Large intestine (tissue), 3 donors: ENCODE data around the gene FHOD1. TPM values are rescaled to one million over a fixed set of nuclear protein-coding genes. Genes with fewer than 3 reads are reported as not detected.

Source experiments
- DNase-seq, 2 donors: peaks; one replicate each; pipeline versions ENCODE4 v3.0.0 to v3.0.0-alpha.2; 2013
- H3K27ac ChIP-seq: one replicate; pipeline ENCODE4 v1.5.1; 2013; ENCODE audit warnings: low read length
- H3K27me3 ChIP-seq: 2 replicates; pipeline ENCODE4 v1.6.1; 2013; ENCODE audit warnings: low read length; ENCODE audit not compliant: control insufficient read depth, insufficient read depth
- H3K36me3 ChIP-seq: 2 replicates; pipeline ENCODE4 v1.6.1; 2013; ENCODE audit warnings: low read length; ENCODE audit not compliant: control insufficient read depth, insufficient read depth
- H3K4me1 ChIP-seq: one replicate; pipeline ENCODE4 v1.6.1; 2013; ENCODE audit warnings: low read length; ENCODE audit not compliant: control insufficient read depth, insufficient read depth
- H3K4me3 ChIP-seq: one replicate; pipeline ENCODE4 v1.5.1; 2013; ENCODE audit warnings: low read length
- H3K9me3 ChIP-seq: one replicate; pipeline ENCODE4 v1.6.1; 2013; ENCODE audit warnings: mild to moderate bottlenecking, low read depth, low read length, moderate library complexity; ENCODE audit not compliant: control insufficient read depth
- WGBS: methylation state at CpG from one replicate; pipeline ENCODE4 v1.1.5; 2013; ENCODE audit warnings: low lambda C conversion rate; ENCODE audit not compliant: insufficient coverage; 5-methylcytosine and 5-hydroxymethylcytosine counted together
- polyA plus RNA-seq: library from polyadenylated mRNA; unstranded; fragments of 120-200 nt; gene quantifications from one replicate; pipeline ENCODE4 v1.2.1, GENCODE V29; 2013

The FHOD1 gene
- polyA plus RNA-seq, 1 donor, result 13.8 TPM

- Histone ChIP-seq H3K36me3 (no peaks in the 10 kb centered on the region), H3K27ac (no peak overlapping the region), H3K4me3 (peak overlapping the region; percentile 31), H3K27me3 (peaks cover 35% of the 10 kb centered on the region), H3K9me3 (no peaks in the 10 kb centered on the region), H3K4me1 (peaks cover 23% of the 10 kb centered on the region)
- no peak for DNase-seq
- 0% methylated on average over 1 of the region's 22 CpGs for WGBS
Measured at GRCh38 chr16:67249178-67250044, 2.1 kb upstream of the FHOD1 start.

- peaks cover 35% of the 10 kb centered on the region for H3K27me3 ChIP-seq
Measured at GRCh38 chr16:67248401-67249177, 1.3 kb upstream of the FHOD1 start, which contains the start of gene SLC9A5. SLC9A5 (plus strand) TSS chr16:67248979; CDS start chr16:67249015, 36 bp downstream.

GRCh38 chr16:67248073-67248400 is 756 bp upstream of the FHOD1 start:
- H3K9me3 ChIP-seq, result no peaks in the 10 kb centered on the region
- no peak overlapping the region for H3K27ac ChIP-seq
- H3K27me3 ChIP-seq, result peaks cover 35% of the 10 kb centered on the region
- H3K4me3 ChIP-seq, result peak overlapping the region; percentile 81
- H3K36me3 ChIP-seq, result no peaks in the 10 kb centered on the region
- no peak for DNase-seq
- no CpG with 5 or more reads among the region's 7 CpGs for WGBS
- peaks cover 23% of the 10 kb centered on the region for H3K4me1 ChIP-seq

More at GRCh38 chr16:67248401-67249177, 1.3 kb upstream of the FHOD1 start, which contains the start of gene SLC9A5:
- Histone ChIP-seq H3K27ac (no peak within 1 kb of the TSS), H3K9me3 (no peaks in the 10 kb centered on the region), H3K4me1 (peaks cover 23% of the 10 kb centered on the region), H3K4me3 (peak within 1 kb of the TSS; percentile 81), H3K36me3 (no peaks in the 10 kb centered on the region)
- no CpG with 5 or more reads among the region's 75 CpGs for WGBS
- DNase-seq, result peak in 1 of 2 donors; percentile 47

GRCh38 chr16:67246756-67247191 is 507 bp downstream of the FHOD1 start:
- DNase-seq, result peak in 1 of 2 donors; percentile 61
- Histone ChIP-seq H3K27ac (peak overlapping the region; percentile 79), H3K27me3 (peaks cover 34% of the 10 kb centered on the region), H3K4me1 (peaks cover 29% of the 10 kb centered on the region), H3K36me3 (no peaks in the 10 kb centered on the region), H3K4me3 (peak overlapping the region; percentile 81), H3K9me3 (no peaks in the 10 kb centered on the region)
- no CpG with 5 or more reads among the region's 26 CpGs for WGBS

- peaks cover 34% of the 10 kb centered on the region for H3K4me1 ChIP-seq
- H3K27ac ChIP-seq, result peak overlapping the region; percentile 79
- H3K36me3 ChIP-seq, result no peaks in the 10 kb centered on the region
- peak overlapping the region; percentile 81 for H3K4me3 ChIP-seq
- peak; percentile 51 to 79 for DNase-seq
- no peaks in the 10 kb centered on the region for H3K9me3 ChIP-seq
- H3K27me3 ChIP-seq, result peaks cover 32% of the 10 kb centered on the region
- WGBS, result no CpG with 5 or more reads among the region's 48 CpGs
Measured at GRCh38 chr16:67246081-67246755, 1.1 kb downstream of the FHOD1 start.

- Histone ChIP-seq H3K27me3 (peaks cover 28% of the 10 kb centered on the region), H3K9me3 (no peaks in the 10 kb centered on the region), H3K27ac (no peak overlapping the region), H3K4me1 (peaks cover 40% of the 10 kb centered on the region), H3K36me3 (no peaks in the 10 kb centered on the region), H3K4me3 (peak overlapping the region; percentile 81)
- WGBS, result no CpG with 5 or more reads among the region's 8 CpGs
- DNase-seq, result no peak
Measured at GRCh38 chr16:67245674-67246080, 1.6 kb downstream of the FHOD1 start.

- WGBS, result no CpG with 5 or more reads among the region's 4 CpGs
Measured at GRCh38 chr16:67245186-67245585, 2.1 kb downstream of the FHOD1 start.

GRCh38 chr16:67244387-67245185 is 2.7 kb downstream of the FHOD1 start:
- no CpG with 5 or more reads among the region's 5 CpGs for WGBS
- no peak overlapping the region for H3K4me3 ChIP-seq
- no peak overlapping the region for H3K27ac ChIP-seq
- no peaks in the 10 kb centered on the region for H3K9me3 ChIP-seq
- peaks cover 17% of the 10 kb centered on the region for H3K27me3 ChIP-seq
- H3K36me3 ChIP-seq, result peaks cover 2% of the 10 kb centered on the region
- H3K4me1 ChIP-seq, result peaks cover 43% of the 10 kb centered on the region
- DNase-seq, result no peak

More at GRCh38 chr16:67245186-67245585, 2.1 kb downstream of the FHOD1 start:
- Histone ChIP-seq H3K9me3 (no peaks in the 10 kb centered on the region), H3K27me3 (peaks cover 23% of the 10 kb centered on the region), H3K36me3 (no peaks in the 10 kb centered on the region), H3K4me3 (no peak overlapping the region), H3K27ac (no peak overlapping the region), H3K4me1 (peaks cover 43% of the 10 kb centered on the region)
- DNase-seq, result no peak

- Histone ChIP-seq H3K4me3 (no peak overlapping the region), H3K27ac (no peak overlapping the region), H3K36me3 (peaks cover 6% of the 10 kb centered on the region), H3K9me3 (no peaks in the 10 kb centered on the region), H3K4me1 (peaks cover 36% of the 10 kb centered on the region), H3K27me3 (peaks cover 7% of the 10 kb centered on the region)
- no CpG with 5 or more reads among the region's 4 CpGs for WGBS
- no peak for DNase-seq
Measured at GRCh38 chr16:67243481-67243880, 3.8 kb downstream of the FHOD1 start.
